ENCODE results near the gene C14orf180.

DNA sequence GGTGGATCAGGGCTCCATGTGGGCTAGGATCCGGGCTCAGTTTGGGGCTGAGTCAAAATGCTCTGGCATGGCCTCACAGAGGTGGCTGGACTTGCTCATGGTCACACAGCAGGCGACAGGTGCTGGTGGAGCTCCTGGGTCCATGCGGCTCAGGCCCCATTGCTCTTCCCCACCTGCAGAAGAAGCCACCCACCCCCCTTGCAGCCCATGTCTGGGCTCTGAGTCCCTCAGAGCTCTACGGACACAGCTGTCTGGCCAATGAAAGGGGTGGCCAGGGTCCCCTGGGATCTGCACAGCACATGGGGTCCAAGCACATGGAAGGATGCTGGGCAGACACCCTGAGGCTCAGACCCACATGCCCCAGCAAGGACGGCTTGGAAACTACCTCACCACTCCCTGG, 17.0 kb upstream of the C14orf180 start:
- TF ChIP-seq POLR2A (IDR thresholded peaks at IDR 0.05), result no peak
- TF ChIP-seq, protein P1, sequence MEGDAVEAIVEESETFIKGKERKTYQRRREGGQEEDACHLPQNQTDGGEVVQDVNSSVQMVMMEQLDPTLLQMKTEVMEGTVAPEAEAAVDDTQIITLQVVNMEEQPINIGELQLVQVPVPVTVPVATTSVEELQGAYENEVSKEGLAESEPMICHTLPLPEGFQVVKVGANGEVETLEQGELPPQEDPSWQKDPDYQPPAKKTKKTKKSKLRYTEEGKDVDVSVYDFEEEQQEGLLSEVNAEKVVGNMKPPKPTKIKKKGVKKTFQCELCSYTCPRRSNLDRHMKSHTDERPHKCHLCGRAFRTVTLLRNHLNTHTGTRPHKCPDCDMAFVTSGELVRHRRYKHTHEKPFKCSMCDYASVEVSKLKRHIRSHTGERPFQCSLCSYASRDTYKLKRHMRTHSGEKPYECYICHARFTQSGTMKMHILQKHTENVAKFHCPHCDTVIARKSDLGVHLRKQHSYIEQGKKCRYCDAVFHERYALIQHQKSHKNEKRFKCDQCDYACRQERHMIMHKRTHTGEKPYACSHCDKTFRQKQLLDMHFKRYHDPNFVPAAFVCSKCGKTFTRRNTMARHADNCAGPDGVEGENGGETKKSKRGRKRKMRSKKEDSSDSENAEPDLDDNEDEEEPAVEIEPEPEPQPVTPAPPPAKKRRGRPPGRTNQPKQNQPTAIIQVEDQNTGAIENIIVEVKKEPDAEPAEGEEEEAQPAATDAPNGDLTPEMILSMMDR (IDR thresholded peaks at IDR 0.05), result no peak

Measured in right lobe of liver (tissue), 4 donors.